Large intestine (tissue), 3 donors: ENCODE measurements around the gene PPP6R3. TPM values are rescaled to one million over a fixed set of nuclear protein-coding genes. Genes with fewer than 3 reads are reported as not detected.
A peak's percentile ranks its signal among the peaks of the same experiment; 100 is the strongest.

ENCODE experiments used
- DNase-seq, 2 donors: peaks; one replicate each; pipeline versions ENCODE4 v3.0.0 to v3.0.0-alpha.2; 2013
- H3K27ac ChIP-seq: one replicate; pipeline ENCODE4 v1.5.1; 2013; ENCODE audit warnings: low read length
- H3K27me3 ChIP-seq: 2 replicates; pipeline ENCODE4 v1.6.1; 2013; ENCODE audit warnings: low read length; ENCODE audit not compliant: control insufficient read depth, insufficient read depth
- H3K36me3 ChIP-seq: 2 replicates; pipeline ENCODE4 v1.6.1; 2013; ENCODE audit warnings: low read length; ENCODE audit not compliant: control insufficient read depth, insufficient read depth
- H3K4me1 ChIP-seq: one replicate; pipeline ENCODE4 v1.6.1; 2013; ENCODE audit warnings: low read length; ENCODE audit not compliant: control insufficient read depth, insufficient read depth
- H3K4me3 ChIP-seq: one replicate; pipeline ENCODE4 v1.5.1; 2013; ENCODE audit warnings: low read length
- H3K9me3 ChIP-seq: one replicate; pipeline ENCODE4 v1.6.1; 2013; ENCODE audit warnings: mild to moderate bottlenecking, low read depth, low read length, moderate library complexity; ENCODE audit not compliant: control insufficient read depth
- WGBS: methylation state at CpG from one replicate; pipeline ENCODE4 v1.1.5; 2013; ENCODE audit warnings: low lambda C conversion rate; ENCODE audit not compliant: insufficient coverage; 5-methylcytosine and 5-hydroxymethylcytosine counted together
- polyA plus RNA-seq: library from polyadenylated mRNA; unstranded; fragments of 120-200 nt; gene quantifications from one replicate; pipeline ENCODE4 v1.2.1, GENCODE V29; 2013

Gene PPP6R3
- polyA plus RNA-seq, 1 donor: 70.5 TPM

- Histone ChIP-seq H3K9me3 (peaks cover 3% of the 10 kb centered on the region), H3K27ac (no peak overlapping the region), H3K27me3 (no peaks in the 10 kb centered on the region), H3K4me1 (no peaks in the 10 kb centered on the region), H3K4me3 (no peak overlapping the region), H3K36me3 (no peaks in the 10 kb centered on the region)
- WGBS: no CpG with 5 or more reads among the region's 15 CpGs
- no peak for DNase-seq
Measured at GRCh38 chr11:68641880-68642279, 181.3 kb downstream of the PPP6R3 start.

GRCh38 chr11:68643585-68643984, 183.0 kb downstream of the PPP6R3 start:
- no CpG with 5 or more reads among the region's 12 CpGs for WGBS
- Histone ChIP-seq H3K36me3 (no peaks in the 10 kb centered on the region), H3K27ac (no peak overlapping the region), H3K9me3 (peaks cover 8% of the 10 kb centered on the region), H3K4me3 (no peak overlapping the region), H3K4me1 (no peaks in the 10 kb centered on the region), H3K27me3 (peaks cover 3% of the 10 kb centered on the region)
- DNase-seq: peak in 1 of 2 donors; percentile 25

- no peak overlapping the region for H3K27ac ChIP-seq
- peaks cover 10% of the 10 kb centered on the region for H3K9me3 ChIP-seq
- no CpG with 5 or more reads among the region's 1 CpG for WGBS
- H3K27me3 ChIP-seq: peaks cover 15% of the 10 kb centered on the region
- no peaks in the 10 kb centered on the region for H3K4me1 ChIP-seq
- H3K4me3 ChIP-seq: no peak overlapping the region
- no peaks in the 10 kb centered on the region for H3K36me3 ChIP-seq
- no peak for DNase-seq
Measured at GRCh38 chr11:68646832-68647231, 186.3 kb downstream of the PPP6R3 start.

DNA sequence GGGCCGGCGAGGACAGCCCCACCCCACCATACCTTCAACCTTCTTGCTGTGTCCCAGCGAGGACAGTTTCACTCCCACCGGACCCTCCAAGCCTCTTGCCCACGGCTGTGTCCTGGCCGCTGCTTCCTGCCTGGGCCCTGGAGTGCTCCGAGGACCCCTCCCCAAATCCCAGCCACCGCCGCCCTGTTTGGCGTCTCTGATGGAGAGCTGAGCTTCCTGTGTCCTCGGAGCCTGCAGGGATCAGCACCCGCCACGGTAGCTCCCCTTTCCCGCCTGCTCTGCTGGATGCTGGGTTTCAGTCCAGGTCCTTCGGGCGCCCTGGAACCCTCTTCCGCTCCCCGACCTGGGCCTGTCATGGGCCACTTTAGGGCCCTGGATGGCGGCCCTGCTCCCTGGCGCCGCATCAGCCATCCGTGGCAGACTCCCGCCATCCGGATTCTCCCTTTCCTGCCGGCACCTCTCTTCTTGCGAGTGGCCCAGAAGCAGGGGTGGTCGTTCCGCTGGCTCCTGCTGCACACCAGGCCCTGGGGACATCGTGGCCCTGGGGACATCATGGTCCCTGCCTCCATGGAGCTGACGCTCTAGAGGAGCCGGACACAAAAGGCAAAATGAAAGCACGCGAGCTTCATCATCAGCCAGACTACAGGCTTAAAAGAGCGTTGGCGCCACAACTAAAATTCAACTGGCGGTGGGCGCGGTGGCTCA, 189.5 kb downstream of the PPP6R3 start:
- Histone ChIP-seq H3K27me3 (peaks cover 15% of the 10 kb centered on the region), H3K4me3 (no peak overlapping the region), H3K36me3 (no peaks in the 10 kb centered on the region), H3K27ac (no peak overlapping the region), H3K4me1 (no peaks in the 10 kb centered on the region), H3K9me3 (peaks cover 24% of the 10 kb centered on the region)
- no peak for DNase-seq
- no CpG with 5 or more reads among the region's 38 CpGs for WGBS

GRCh38 chr11:68650801-68651200, 190.2 kb downstream of the PPP6R3 start:
- Histone ChIP-seq H3K27ac (no peak overlapping the region), H3K36me3 (no peaks in the 10 kb centered on the region), H3K4me1 (no peaks in the 10 kb centered on the region), H3K4me3 (no peak overlapping the region), H3K9me3 (peaks cover 24% of the 10 kb centered on the region), H3K27me3 (peaks cover 15% of the 10 kb centered on the region)
- WGBS: no CpG with 5 or more reads among the region's 14 CpGs
- no peak for DNase-seq

DNA sequence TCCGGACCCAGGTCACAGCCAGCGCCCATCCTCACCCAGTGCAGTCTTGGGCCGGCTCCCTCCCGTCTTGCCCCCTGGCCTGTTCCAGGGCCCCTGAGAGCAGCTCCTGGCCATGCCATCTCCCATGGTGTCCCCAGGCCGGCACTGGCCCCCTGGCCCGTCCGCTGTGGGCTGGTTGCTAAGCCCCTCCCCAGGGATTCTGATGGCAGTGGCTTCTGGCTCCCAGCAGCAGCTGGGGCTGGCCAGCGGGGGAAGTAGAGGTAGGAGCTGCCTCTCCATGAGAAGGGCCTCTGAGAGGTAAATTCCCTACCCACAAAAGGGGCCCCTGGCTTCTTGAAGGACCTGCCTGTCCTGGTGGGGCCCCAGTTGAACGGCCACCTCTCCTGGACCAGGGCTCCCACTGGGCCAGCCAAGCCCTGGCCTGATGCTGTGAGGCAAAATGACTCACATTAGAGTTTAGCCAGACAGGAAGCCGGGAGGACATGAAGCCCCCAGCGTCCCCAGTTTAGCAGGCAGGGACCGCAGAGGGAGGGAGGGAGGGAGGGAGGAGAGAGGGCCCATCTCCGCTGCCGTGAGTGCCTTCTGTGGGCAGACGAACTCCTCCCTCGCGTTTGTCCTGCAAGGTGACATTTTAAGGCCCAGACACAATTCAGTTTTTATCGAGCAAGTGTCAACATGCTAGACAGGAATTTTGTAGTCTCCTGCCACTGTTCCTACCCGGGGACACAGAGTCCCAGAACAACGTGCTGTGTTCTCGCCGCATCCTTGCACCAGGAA, 190.8 kb downstream of the PPP6R3 start:
- peaks cover 15% of the 10 kb centered on the region for H3K27me3 ChIP-seq
- no peak for DNase-seq
- no CpG with 5 or more reads among the region's 22 CpGs for WGBS
- no peak overlapping the region for H3K27ac ChIP-seq
- H3K4me1 ChIP-seq: no peaks in the 10 kb centered on the region
- H3K36me3 ChIP-seq: no peaks in the 10 kb centered on the region
- peaks cover 24% of the 10 kb centered on the region for H3K9me3 ChIP-seq
- no peak overlapping the region for H3K4me3 ChIP-seq

GRCh38 chr11:68651985-68652682, 191.6 kb downstream of the PPP6R3 start:
- H3K36me3 ChIP-seq: no peaks in the 10 kb centered on the region
- peaks cover 15% of the 10 kb centered on the region for H3K27me3 ChIP-seq
- no peak for DNase-seq
- H3K4me3 ChIP-seq: no peak overlapping the region
- WGBS: no CpG with 5 or more reads among the region's 16 CpGs
- no peaks in the 10 kb centered on the region for H3K4me1 ChIP-seq
- H3K27ac ChIP-seq: no peak overlapping the region
- peaks cover 19% of the 10 kb centered on the region for H3K9me3 ChIP-seq

GRCh38 chr11:68652683-68653156, 192.2 kb downstream of the PPP6R3 start:
- Histone ChIP-seq H3K4me3 (no peak overlapping the region), H3K9me3 (peaks cover 16% of the 10 kb centered on the region), H3K36me3 (no peaks in the 10 kb centered on the region), H3K4me1 (no peaks in the 10 kb centered on the region), H3K27ac (no peak overlapping the region), H3K27me3 (peaks cover 12% of the 10 kb centered on the region)
- WGBS: no CpG with 5 or more reads among the region's 12 CpGs
- DNase-seq: no peak

DNA sequence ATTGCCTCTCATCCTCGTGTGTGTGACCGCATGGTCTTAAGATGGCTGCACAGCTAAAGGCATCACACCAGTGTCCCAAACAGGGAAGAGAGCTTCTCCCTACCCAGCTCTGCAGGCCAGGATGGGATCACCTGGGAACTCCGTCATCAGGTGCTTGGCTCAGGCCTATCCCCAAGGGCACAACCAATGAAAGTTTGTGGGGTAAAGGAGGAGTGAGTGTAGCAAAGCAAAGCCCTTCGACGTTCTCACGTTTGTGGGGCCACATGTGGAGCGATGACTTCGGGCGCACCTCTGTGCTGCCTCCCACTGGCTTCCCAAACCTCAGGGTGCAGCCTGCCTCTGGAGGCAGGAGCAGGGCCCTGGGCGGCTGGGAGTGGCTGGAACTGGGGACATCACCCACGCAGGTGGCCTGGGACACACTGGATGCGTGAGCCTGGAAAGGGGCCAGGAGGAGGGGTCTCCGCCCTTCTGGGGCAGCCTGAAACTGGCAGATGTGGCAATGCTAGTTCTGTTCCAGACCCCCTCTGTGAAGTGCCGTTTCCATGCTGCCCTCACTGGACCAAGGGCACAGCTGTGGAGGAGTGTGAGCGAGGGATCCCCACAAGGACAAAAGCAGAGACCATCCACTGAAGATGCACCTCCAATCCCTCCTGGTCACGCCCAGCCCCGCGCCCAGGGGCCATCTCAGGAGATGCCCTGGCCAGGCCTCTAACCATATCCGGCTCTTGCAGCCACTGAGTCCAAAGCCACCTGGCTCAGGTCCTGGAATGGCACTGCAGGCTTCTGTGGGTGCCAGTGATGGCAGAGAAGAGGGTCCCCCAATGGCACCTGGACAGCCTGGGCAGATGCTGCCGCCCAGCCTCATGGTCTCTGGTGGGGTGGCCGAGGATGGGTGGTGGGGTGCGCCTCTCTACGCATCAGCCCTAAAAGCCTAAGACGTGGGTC, 193.2 kb downstream of the PPP6R3 start:
- Histone ChIP-seq H3K9me3 (peaks cover 16% of the 10 kb centered on the region), H3K4me1 (no peaks in the 10 kb centered on the region), H3K4me3 (no peak overlapping the region), H3K36me3 (no peaks in the 10 kb centered on the region), H3K27me3 (peaks cover 12% of the 10 kb centered on the region), H3K27ac (no peak overlapping the region)
- WGBS: no CpG with 5 or more reads among the region's 24 CpGs
- no peak for DNase-seq
